Central memory CD8-positive, alpha-beta T cell (primary cell): ENCODE results near the gene ATG2A.

Experiments used
- ATAC-seq: fragments of 150-1000 bp; cut with Tn5 transposase; replicated peaks from 2 replicates; pipeline ENCODE4 v1.10.0; 2022; ENCODE audit warnings: mild to moderate bottlenecking, moderate FRiP score, moderate number of reproducible peaks; ENCODE audit not compliant: poor library complexity, severe bottlenecking; ENCODE audit errors: extremely low read depth
- DNase-seq, 2 donors: peaks; one replicate each; pipeline ENCODE4 v3.0.0; 2021; ENCODE audit warnings: low spot score in 2 of 2
- H3K27ac Mint-ChIP-seq: one replicate; pipeline ENCODE4 v1.8.0; 2022; ENCODE audit warnings: low read depth, mild to moderate bottlenecking, moderate library complexity, mixed read lengths
- H3K27me3 Mint-ChIP-seq: one replicate; pipeline ENCODE4 v1.8.0; 2022; ENCODE audit warnings: mixed read lengths
- H3K36me3 Mint-ChIP-seq: one replicate; pipeline ENCODE4 v1.8.0; 2022; ENCODE audit warnings: mild to moderate bottlenecking, moderate library complexity, mixed read lengths; ENCODE audit not compliant: insufficient read depth
- H3K4me1 Mint-ChIP-seq: one replicate; pipeline ENCODE4 v1.8.0; 2022; ENCODE audit warnings: mixed read lengths
- H3K4me3 Mint-ChIP-seq: one replicate; pipeline ENCODE4 v1.8.0; 2022; ENCODE audit warnings: mild to moderate bottlenecking, moderate library complexity, mixed read lengths
- H3K9me3 Mint-ChIP-seq: one replicate; pipeline ENCODE4 v1.8.0; 2022; ENCODE audit warnings: mixed read lengths

Gene ATG2A

DNA sequence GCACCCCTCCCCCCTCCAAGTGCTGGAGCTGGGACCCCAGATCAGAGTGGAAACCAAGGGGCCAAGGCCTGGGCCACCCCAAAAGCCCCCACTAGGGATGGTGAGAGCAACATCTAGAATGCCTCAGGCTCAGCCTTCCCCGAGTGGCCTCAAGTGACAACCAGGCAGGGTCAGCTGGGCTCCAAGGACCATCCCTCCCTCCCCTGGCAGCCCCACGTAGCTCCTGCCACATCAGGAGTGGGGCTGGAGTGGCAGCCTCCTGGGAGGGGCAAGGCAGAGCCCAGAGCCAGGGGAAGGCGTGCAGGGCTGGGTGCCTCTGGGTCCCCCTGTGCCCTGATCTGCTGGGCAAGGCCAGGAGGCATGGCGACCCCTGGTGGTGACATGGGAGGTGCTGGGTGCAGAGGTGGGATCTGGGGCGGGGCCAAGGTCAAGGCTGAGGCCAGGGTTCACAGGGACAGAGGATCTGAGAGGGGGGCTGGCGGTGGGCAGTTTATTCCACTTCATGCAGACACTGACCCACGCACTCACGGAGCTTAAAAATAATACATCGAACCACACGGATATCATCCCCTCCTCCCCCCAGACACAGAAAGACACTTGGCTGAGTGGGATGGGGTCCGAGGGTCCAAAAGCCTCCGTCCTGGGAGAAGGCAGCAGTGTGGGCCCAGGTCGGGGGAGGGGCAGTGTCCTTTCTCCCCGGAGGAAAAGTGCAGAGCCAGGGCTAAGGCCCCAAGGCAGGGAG is 22.8 kb downstream of the ATG2A start:
- no peaks in the 10 kb centered on the region for H3K27me3 Mint-ChIP-seq
- H3K4me1 Mint-ChIP-seq = peaks cover 1% of the 10 kb centered on the region
- no peaks in the 10 kb centered on the region for H3K9me3 Mint-ChIP-seq
- ATAC-seq (peak; percentile 74), DNase-seq (peak; percentile 86 to 95)
- H3K4me3 Mint-ChIP-seq = peak overlapping the region; percentile 51
- peaks cover 69% of the 10 kb centered on the region for H3K36me3 Mint-ChIP-seq
- H3K27ac Mint-ChIP-seq = peak overlapping the region; percentile 80

GRCh38 chr11:64893194-64894069 is 23.6 kb downstream of the ATG2A start:
- Mint-ChIP-seq H3K27ac (peak overlapping the region; percentile 55), H3K4me3 (no peak overlapping the region), H3K4me1 (no peaks in the 10 kb centered on the region), H3K36me3 (peaks cover 64% of the 10 kb centered on the region), H3K9me3 (no peaks in the 10 kb centered on the region), H3K27me3 (no peaks in the 10 kb centered on the region)
- ATAC-seq (no peak), DNase-seq (no peak)

- Mint-ChIP-seq H3K36me3 (peaks cover 62% of the 10 kb centered on the region), H3K9me3 (no peaks in the 10 kb centered on the region), H3K4me1 (peaks cover 6% of the 10 kb centered on the region), H3K27me3 (no peaks in the 10 kb centered on the region), H3K4me3 (no peak overlapping the region), H3K27ac (peak overlapping the region; percentile 55)
- no peak for ATAC-seq
- DNase-seq = no peak
Observed at GRCh38 chr11:64892838-64893193, 24.2 kb downstream of the ATG2A start.

GRCh38 chr11:64892411-64892831 is 24.6 kb downstream of the ATG2A start:
- H3K27ac Mint-ChIP-seq = peak overlapping the region; percentile 93
- H3K9me3 Mint-ChIP-seq = no peaks in the 10 kb centered on the region
- H3K4me3 Mint-ChIP-seq = peak overlapping the region; percentile 35
- ATAC-seq (no peak), DNase-seq (no peak)
- peaks cover 8% of the 10 kb centered on the region for H3K4me1 Mint-ChIP-seq
- H3K36me3 Mint-ChIP-seq = peaks cover 59% of the 10 kb centered on the region
- H3K27me3 Mint-ChIP-seq = no peaks in the 10 kb centered on the region

GRCh38 chr11:64891880-64892279 is 25.1 kb downstream of the ATG2A start:
- Mint-ChIP-seq H3K36me3 (peaks cover 55% of the 10 kb centered on the region), H3K9me3 (no peaks in the 10 kb centered on the region), H3K27me3 (no peaks in the 10 kb centered on the region), H3K27ac (peak overlapping the region; percentile 93), H3K4me1 (peaks cover 11% of the 10 kb centered on the region), H3K4me3 (peak overlapping the region; percentile 35)
- ATAC-seq (no peak), DNase-seq (no peak)

- peaks cover 11% of the 10 kb centered on the region for H3K4me1 Mint-ChIP-seq
- H3K4me3 Mint-ChIP-seq = no peak overlapping the region
- H3K36me3 Mint-ChIP-seq = peaks cover 52% of the 10 kb centered on the region
- ATAC-seq (no peak), DNase-seq (no peak)
- H3K9me3 Mint-ChIP-seq = no peaks in the 10 kb centered on the region
- H3K27ac Mint-ChIP-seq = peak overlapping the region; percentile 93
- H3K27me3 Mint-ChIP-seq = no peaks in the 10 kb centered on the region
Observed at GRCh38 chr11:64891215-64891848, 25.7 kb downstream of the ATG2A start.

DNA sequence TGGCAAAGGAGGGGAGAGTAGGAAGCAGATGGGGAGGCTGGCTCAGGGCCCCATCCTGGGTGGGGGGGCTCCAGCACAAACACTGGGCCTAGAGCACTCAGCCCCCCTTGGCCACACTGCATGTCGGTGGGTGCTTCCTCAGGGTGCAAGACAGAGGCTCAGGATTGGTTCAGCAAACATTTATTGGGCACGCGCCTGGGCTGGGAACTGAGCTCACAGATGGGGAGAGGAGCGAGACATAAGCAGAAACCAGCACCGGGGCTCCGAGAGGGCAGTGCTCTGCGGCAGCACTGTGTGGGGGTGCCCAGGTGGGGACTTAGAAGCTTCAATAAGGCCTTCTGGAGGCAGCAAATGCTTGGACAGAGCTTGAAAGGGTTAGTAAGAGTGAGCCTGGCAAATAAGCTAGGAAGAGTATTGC is 26.5 kb downstream of the ATG2A start:
- H3K27me3 Mint-ChIP-seq = no peaks in the 10 kb centered on the region
- no peaks in the 10 kb centered on the region for H3K9me3 Mint-ChIP-seq
- H3K36me3 Mint-ChIP-seq = peaks cover 44% of the 10 kb centered on the region
- ATAC-seq = no peak
- no peak for DNase-seq
- no peak overlapping the region for H3K4me3 Mint-ChIP-seq
- H3K4me1 Mint-ChIP-seq = peaks cover 16% of the 10 kb centered on the region
- H3K27ac Mint-ChIP-seq = no peak overlapping the region

DNA sequence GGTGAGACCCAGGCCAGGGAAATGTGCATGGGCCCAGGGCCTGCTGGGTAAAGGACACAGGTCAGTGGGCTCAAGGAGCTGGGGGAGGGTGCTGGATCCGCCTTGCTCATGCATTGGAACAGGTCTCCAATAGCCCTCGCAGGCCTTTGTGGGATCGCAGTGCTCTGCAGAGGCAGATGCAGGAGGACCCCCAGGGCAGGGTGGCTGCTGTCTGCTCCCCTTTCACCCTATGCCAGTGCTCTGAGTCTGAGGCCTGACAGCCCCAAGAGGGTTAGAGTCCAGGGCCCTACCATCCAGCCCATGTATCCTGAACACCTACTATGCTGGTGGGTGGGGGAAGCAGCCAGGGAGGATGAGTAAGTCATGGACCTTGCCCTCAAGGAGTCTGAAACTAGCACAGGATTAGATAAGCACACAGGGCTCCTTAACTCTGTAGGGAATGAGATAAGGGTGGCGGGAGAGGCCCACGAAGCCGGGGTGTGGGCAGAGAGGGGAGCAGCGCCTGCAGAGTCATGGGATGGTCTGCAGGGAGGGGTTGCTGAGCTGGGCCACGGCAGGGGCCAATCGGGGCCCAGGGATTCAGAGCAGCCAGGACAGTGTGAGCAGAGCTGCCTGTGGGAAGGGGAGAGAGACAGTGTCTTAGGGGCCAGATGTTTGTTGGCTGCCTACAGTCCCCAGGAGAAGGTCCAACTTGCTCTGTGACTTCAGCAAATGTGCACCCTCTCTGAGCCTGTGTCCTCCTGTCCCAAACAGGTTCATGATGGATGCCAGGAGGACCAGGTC is 28.1 kb downstream of the ATG2A start:
- Mint-ChIP-seq H3K36me3 (peaks cover 28% of the 10 kb centered on the region), H3K9me3 (no peaks in the 10 kb centered on the region), H3K27ac (no peak overlapping the region), H3K27me3 (no peaks in the 10 kb centered on the region), H3K4me3 (no peak overlapping the region), H3K4me1 (peaks cover 21% of the 10 kb centered on the region)
- no peak for ATAC-seq
- no peak for DNase-seq

DNA sequence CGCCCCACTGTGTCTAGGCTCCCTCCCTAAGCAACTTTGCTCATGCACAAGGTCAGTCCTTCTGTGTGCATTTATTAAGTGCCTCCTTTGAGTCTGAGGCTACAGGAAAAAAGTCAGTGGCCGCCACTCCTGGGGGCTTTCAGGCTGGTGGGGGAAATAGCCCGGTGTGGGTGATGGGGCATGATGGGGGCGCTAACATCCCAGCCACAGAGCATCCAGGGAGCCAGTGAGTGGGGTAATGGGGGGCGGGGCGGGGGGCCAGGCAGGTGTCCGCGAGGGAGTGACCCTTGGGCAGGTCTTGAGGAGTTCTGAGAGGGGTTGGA is 28.6 kb downstream of the ATG2A start:
- H3K27ac Mint-ChIP-seq = peak overlapping the region; percentile 41
- peaks cover 23% of the 10 kb centered on the region for H3K36me3 Mint-ChIP-seq
- H3K9me3 Mint-ChIP-seq = no peaks in the 10 kb centered on the region

GRCh38 chr11:64887757-64888405 is 29.1 kb downstream of the ATG2A start:
- Mint-ChIP-seq H3K27me3 (no peaks in the 10 kb centered on the region), H3K27ac (peak overlapping the region; percentile 41), H3K9me3 (no peaks in the 10 kb centered on the region), H3K4me3 (peak overlapping the region; percentile 43), H3K4me1 (peaks cover 22% of the 10 kb centered on the region), H3K36me3 (peaks cover 20% of the 10 kb centered on the region)
- DNase-seq (peak; percentile 76 to 87), ATAC-seq (peak; percentile 77)

More for the DNA sequence above, 28.6 kb downstream of the ATG2A start:
- no peak for ATAC-seq
- no peak for DNase-seq
- Mint-ChIP-seq H3K27me3 (no peaks in the 10 kb centered on the region), H3K4me1 (peaks cover 22% of the 10 kb centered on the region), H3K4me3 (peak overlapping the region; percentile 43)

GRCh38 chr11:64887234-64887756 is 29.7 kb downstream of the ATG2A start:
- ATAC-seq (no peak), DNase-seq (no peak)
- peaks cover 22% of the 10 kb centered on the region for H3K4me1 Mint-ChIP-seq
- H3K27me3 Mint-ChIP-seq = no peaks in the 10 kb centered on the region
- peaks cover 19% of the 10 kb centered on the region for H3K36me3 Mint-ChIP-seq
- H3K27ac Mint-ChIP-seq = no peak overlapping the region
- H3K9me3 Mint-ChIP-seq = no peaks in the 10 kb centered on the region
- H3K4me3 Mint-ChIP-seq = no peak overlapping the region
